ENCODE results near the gene IFT81. TPM values are rescaled to one million over a fixed set of nuclear protein-coding genes. Genes with fewer than 3 reads are reported as not detected.

Gene IFT81
- polyA plus RNA-seq, 1 donor = 16.7 TPM

Other genes starting within 250 kb of the IFT81 start
- 19.3 TPM for gene GLTP, start 243.8 kb upstream of the IFT81 start, polyA plus RNA-seq (ENCODE audit: insufficient read length)
- gene TCHP, start 224.1 kb upstream of the IFT81 start, polyA plus RNA-seq (ENCODE audit: insufficient read length) = 21.0 TPM
- gene GIT2, start 128.0 kb upstream of the IFT81 start, polyA plus RNA-seq (ENCODE audit: insufficient read length) = 50.8 TPM
- 43.4 TPM for gene ANKRD13A, start 124.9 kb upstream of the IFT81 start, polyA plus RNA-seq (ENCODE audit: insufficient read length)
- gene C12orf76, start 75.8 kb upstream of the IFT81 start, polyA plus RNA-seq (ENCODE audit: insufficient read length) = 29.9 TPM
- gene ATP2A2, start 156.9 kb downstream of the IFT81 start, polyA plus RNA-seq (ENCODE audit: insufficient read length) = 635 TPM

All from forelimb muscle (tissue), 1 donor.